Osteoblast (primary cell): ENCODE data around the gene MAT2A. TPM values are rescaled to one million over a fixed set of nuclear protein-coding genes. Genes with fewer than 3 reads are reported as not detected.
A peak's percentile ranks its signal among the peaks of the same experiment; 100 is the strongest.

ENCODE experiments used
- DNase-seq: peaks from one replicate; pipeline ENCODE4 v3.0.0; 2011; ENCODE audit warnings: low spot score, mixed read lengths; ENCODE audit not compliant: insufficient read length; ENCODE audit errors: missing footprints
- H2AFZ ChIP-seq: 2 replicates; pipeline ENCODE4 v1.6.0; 2011; ENCODE audit warnings: mild to moderate bottlenecking, low read length
- H3K27ac ChIP-seq: 2 replicates; pipeline ENCODE4 v1.5.1; 2011; ENCODE audit warnings: mild to moderate bottlenecking, low read depth, low read length, moderate library complexity
- H3K27me3 ChIP-seq: 2 replicates; pipeline ENCODE4 v1.6.0; 2012; ENCODE audit warnings: mild to moderate bottlenecking, control low read depth, inconsistent platforms, low read length, moderate library complexity; ENCODE audit not compliant: insufficient read depth
- H3K36me3 ChIP-seq: 2 replicates; pipeline ENCODE4 v1.5.1; 2011; ENCODE audit warnings: mild to moderate bottlenecking, low read length, control low read depth, moderate library complexity; ENCODE audit not compliant: insufficient read depth
- H3K4me1 ChIP-seq: 2 replicates; pipeline ENCODE4 v1.5.1; 2011; ENCODE audit warnings: mild to moderate bottlenecking, low read length, control low read depth, moderate library complexity; ENCODE audit not compliant: insufficient read depth
- H3K4me2 ChIP-seq: 2 replicates; pipeline ENCODE4 v1.6.0; 2011; ENCODE audit warnings: mild to moderate bottlenecking, low read length; ENCODE audit not compliant: insufficient read depth
- H3K4me3 ChIP-seq: fragments of 200-600 bp; sonication (generic); 3 replicates; pipeline ENCODE4 v1.5.1; 2012; ENCODE audit warnings: mild to moderate bottlenecking, low read length, inconsistent platforms; ENCODE audit not compliant: insufficient read depth
- H3K79me2 ChIP-seq: 2 replicates; pipeline ENCODE4 v1.6.0; 2012; ENCODE audit warnings: mild to moderate bottlenecking, low read length, control low read depth, inconsistent platforms; ENCODE audit not compliant: insufficient read depth
- H3K9me3 ChIP-seq: 2 replicates; pipeline ENCODE4 v1.5.1; 2011; ENCODE audit warnings: low read depth, low read length, control low read depth
- H4K20me1 ChIP-seq: 2 replicates; pipeline ENCODE4 v1.6.0; 2012; ENCODE audit warnings: mild to moderate bottlenecking, low read length, control low read depth; ENCODE audit not compliant: insufficient read depth
- CTCF ChIP-seq: IDR thresholded peaks from 2 replicates; pipeline ENCODE4 v1.5.1; 2011; ENCODE audit warnings: mild to moderate bottlenecking, low read depth, low read length, moderate library complexity; ENCODE audit errors: extremely low read depth
- total RNA-seq: library from RNA; depleted of rRNA; stranded (reverse); fragments of >200 nt; gene quantifications from 2 replicates; pipeline ENCODE4 v1.2.3, GENCODE V29; 2012

The MAT2A gene
- total RNA-seq, 1 donor = 124 TPM

DNA sequence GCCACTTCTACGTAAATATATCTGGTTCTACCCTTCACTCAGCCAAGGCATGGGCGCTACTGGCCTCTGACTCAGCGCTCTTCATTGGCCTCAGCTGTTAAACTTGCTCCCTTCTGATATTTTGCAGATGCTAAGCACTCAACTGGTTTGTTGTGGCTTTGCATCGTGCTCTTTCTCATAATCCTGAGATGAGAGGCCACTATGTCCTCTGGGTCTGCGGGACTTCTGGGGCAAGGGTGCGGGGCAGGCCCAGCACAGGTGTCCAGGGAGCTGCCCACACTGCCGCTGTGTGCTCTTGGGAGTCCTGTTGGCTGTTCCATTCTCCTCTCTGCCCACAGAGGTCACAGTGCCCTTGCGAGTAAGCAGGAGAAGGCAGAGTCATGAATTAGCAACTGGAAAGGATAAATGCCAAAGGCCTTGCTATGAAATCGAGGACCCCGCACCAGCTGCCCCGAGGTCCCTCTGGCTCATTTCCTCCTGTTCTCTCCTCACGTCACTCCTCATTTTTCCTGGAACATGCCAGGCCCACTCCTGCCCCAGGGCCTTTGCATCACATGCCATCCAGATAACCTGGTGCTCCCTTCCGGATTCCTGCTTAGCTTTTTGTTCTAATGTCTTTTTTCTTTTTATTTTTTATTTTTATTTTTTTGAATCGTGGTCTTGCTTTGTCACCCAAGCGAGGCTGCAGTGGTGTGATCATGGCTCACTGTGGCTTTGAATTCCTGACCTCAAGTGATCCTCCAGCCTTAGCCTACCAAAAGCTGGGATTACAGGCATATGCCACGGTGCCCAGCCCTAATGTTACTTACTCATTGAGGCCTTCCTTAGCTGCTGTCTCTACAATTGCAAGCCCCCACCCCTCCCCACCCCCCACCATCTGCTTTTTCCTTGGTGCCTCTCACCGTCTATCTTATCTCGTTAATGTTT, 34.9 kb upstream of the MAT2A start:
- H3K4me1 ChIP-seq = peaks cover 46% of the 10 kb centered on the region

GRCh38 chr2:85504778-85505261, 34.1 kb upstream of the MAT2A start:
- Histone ChIP-seq H3K4me3 (no peak overlapping the region), H3K36me3 (no peaks in the 10 kb centered on the region), H2AFZ (no peak overlapping the region), H3K79me2 (no peaks in the 10 kb centered on the region), H4K20me1 (no peaks in the 10 kb centered on the region), H3K9me3 (no peaks in the 10 kb centered on the region), H3K4me2 (peak overlapping the region; percentile 35), H3K4me1 (peaks cover 46% of the 10 kb centered on the region), H3K27me3 (no peaks in the 10 kb centered on the region), H3K27ac (peak overlapping the region; percentile 79)
- no peak for TF ChIP-seq CTCF
- DNase-seq = peak; percentile 90

More for the DNA sequence above, 34.9 kb upstream of the MAT2A start:
- DNase-seq = no peak
- no peak for TF ChIP-seq CTCF
- Histone ChIP-seq H3K27me3 (no peaks in the 10 kb centered on the region), H4K20me1 (no peaks in the 10 kb centered on the region), H3K27ac (peak overlapping the region; percentile 79), H3K4me2 (no peak overlapping the region), H3K79me2 (no peaks in the 10 kb centered on the region), H3K36me3 (no peaks in the 10 kb centered on the region), H3K4me3 (no peak overlapping the region), H2AFZ (peak overlapping the region; percentile 49), H3K9me3 (no peaks in the 10 kb centered on the region)

GRCh38 chr2:85505551-85506238, 33.3 kb upstream of the MAT2A start:
- DNase-seq = no peak
- Histone ChIP-seq H3K27me3 (no peaks in the 10 kb centered on the region), H2AFZ (no peak overlapping the region), H3K36me3 (no peaks in the 10 kb centered on the region), H3K4me1 (peaks cover 46% of the 10 kb centered on the region), H4K20me1 (no peaks in the 10 kb centered on the region), H3K4me3 (no peak overlapping the region), H3K27ac (peak overlapping the region; percentile 79), H3K9me3 (no peaks in the 10 kb centered on the region), H3K4me2 (peak overlapping the region; percentile 35), H3K79me2 (no peaks in the 10 kb centered on the region)
- TF ChIP-seq CTCF = no peak

- no peaks in the 10 kb centered on the region for H3K27me3 ChIP-seq
- H4K20me1 ChIP-seq = no peaks in the 10 kb centered on the region
- H2AFZ ChIP-seq = peak overlapping the region; percentile 37
- peaks cover 46% of the 10 kb centered on the region for H3K4me1 ChIP-seq
- no peak overlapping the region for H3K4me3 ChIP-seq
- H3K4me2 ChIP-seq = no peak overlapping the region
- H3K27ac ChIP-seq = peak overlapping the region; percentile 79
- peak; percentile 76 for DNase-seq
- no peak for TF ChIP-seq CTCF
- no peaks in the 10 kb centered on the region for H3K9me3 ChIP-seq
- H3K36me3 ChIP-seq = no peaks in the 10 kb centered on the region
- H3K79me2 ChIP-seq = no peaks in the 10 kb centered on the region
Measured at GRCh38 chr2:85506768-85507181, 32.2 kb upstream of the MAT2A start.
